ENCODE data around the gene PTPN23. TPM values are rescaled to one million over a fixed set of nuclear protein-coding genes. Genes with fewer than 3 reads are reported as not detected.

PTPN23 gene
- total RNA-seq, 1 donor from 2014 or later, result 50.3 TPM

DNA sequence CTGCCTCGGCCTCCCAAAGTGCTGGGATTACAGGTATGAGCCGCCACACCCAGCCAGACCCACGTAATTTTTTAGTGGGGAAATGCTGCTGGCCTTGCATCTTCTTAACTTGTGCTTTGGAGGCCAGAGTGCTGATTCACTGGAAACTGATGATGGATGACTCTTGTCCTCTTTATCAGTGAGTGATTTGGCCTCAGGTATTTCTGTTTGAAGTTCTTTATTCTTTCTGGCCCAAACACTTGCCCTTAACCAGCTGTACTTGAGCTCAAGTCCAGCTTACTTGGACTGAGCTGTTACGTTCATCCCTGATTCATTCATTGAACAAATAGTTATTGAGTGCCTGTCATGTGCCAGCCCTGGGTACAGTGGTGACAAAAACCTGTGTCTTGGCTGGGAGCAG, 4.2 kb downstream of the PTPN23 start:
- no peaks in the 10 kb centered on the region for H3K27me3 Mint-ChIP-seq
- DNase-seq, result no peak

DNA sequence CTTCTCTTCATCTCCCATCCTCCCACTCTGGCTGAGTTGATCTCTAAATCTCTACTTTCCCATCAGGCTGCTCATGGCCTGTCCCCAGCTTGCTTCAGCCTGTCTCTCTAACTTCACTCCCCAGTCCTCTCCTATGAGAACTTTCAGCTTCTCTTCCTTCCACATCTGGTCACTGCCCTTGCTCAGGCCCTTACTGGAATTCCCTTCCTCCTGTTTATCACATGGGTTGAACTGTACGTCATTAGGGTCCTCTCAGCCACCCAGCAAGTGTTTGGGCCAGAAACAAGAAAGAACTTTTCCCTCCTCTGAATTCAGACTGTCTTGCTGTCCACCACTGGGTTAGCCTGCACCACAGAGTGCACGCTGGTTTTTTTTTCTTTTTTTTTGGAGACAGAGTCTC, 5.0 kb downstream of the PTPN23 start:
- TF ChIP-seq CTCF (IDR thresholded peaks at IDR 0.05), result no peak
- no peak for DNase-seq
- H3K4me1 Mint-ChIP-seq, result peaks cover 36% of the 10 kb centered on the region
- H3K36me3 Mint-ChIP-seq (ENCODE audit: low read depth), result peaks cover 49% of the 10 kb centered on the region
- no peaks in the 10 kb centered on the region for H3K9me3 Mint-ChIP-seq
- no peak for ATAC-seq (ENCODE audit: low read depth)
- ChIA-PET CTCF (no interaction called here), POLR2A (no interaction called here)
- intact Hi-C loops (cut with micrococcal nuclease), result no loop called here
- H3K27ac Mint-ChIP-seq, result no peak overlapping the region
- H3K27me3 Mint-ChIP-seq, result no peaks in the 10 kb centered on the region
- H3K4me3 Mint-ChIP-seq, result no peak overlapping the region

More for the DNA sequence above, 4.2 kb downstream of the PTPN23 start:
- Mint-ChIP-seq H3K36me3 (ENCODE audit: low read depth) (peaks cover 49% of the 10 kb centered on the region), H3K27ac (no peak overlapping the region), H3K9me3 (no peaks in the 10 kb centered on the region), H3K4me3 (no peak overlapping the region), H3K4me1 (peaks cover 43% of the 10 kb centered on the region)
- ATAC-seq (ENCODE audit: low read depth), result no peak
- intact Hi-C loops (cut with micrococcal nuclease), result no loop called here
- POLR2A ChIA-PET, result no interaction called here
- TF ChIP-seq CTCF (IDR thresholded peaks at IDR 0.05), result no peak
- CTCF ChIA-PET, result no interaction called here

DNA sequence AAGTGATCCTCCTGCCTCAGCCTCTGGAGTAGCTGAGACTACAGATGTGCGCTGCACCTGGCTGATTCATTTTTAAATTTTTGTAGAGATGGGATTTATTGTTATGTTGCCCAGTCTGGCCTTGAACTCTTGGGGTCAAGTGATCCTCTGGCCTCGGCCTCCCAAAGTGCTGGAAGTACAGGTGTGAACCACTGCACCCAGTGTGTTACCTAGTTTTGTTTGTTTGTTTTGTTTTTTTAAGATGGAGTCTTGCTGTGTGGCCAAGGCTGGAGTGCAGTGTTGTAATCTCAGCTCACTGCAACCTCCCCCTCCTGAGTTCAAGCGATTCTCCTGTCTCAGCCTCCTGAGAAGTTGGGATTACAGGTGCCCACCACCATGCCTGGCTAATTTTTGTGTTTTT, 12.1 kb downstream of the PTPN23 start:
- Mint-ChIP-seq H3K27ac (no peak overlapping the region), H3K9me3 (no peaks in the 10 kb centered on the region), H3K27me3 (no peaks in the 10 kb centered on the region), H3K36me3 (ENCODE audit: low read depth) (peaks cover 36% of the 10 kb centered on the region), H3K4me1 (no peaks in the 10 kb centered on the region), H3K4me3 (no peak overlapping the region)
- intact Hi-C loops (cut with micrococcal nuclease), result no loop called here
- ATAC-seq (ENCODE audit: low read depth) (no peak), DNase-seq (no peak)
- ChIA-PET POLR2A (no interaction called here), CTCF (no interaction called here)
- TF ChIP-seq CTCF (IDR thresholded peaks at IDR 0.05), result no peak

GRCh38 chr3:47394140-47394870, 13.5 kb downstream of the PTPN23 start:
- ChIA-PET POLR2A (no interaction called here), CTCF (no interaction called here)
- Mint-ChIP-seq H3K4me1 (no peaks in the 10 kb centered on the region), H3K36me3 (ENCODE audit: low read depth) (peaks cover 43% of the 10 kb centered on the region), H3K4me3 (no peak overlapping the region), H3K27me3 (no peaks in the 10 kb centered on the region), H3K9me3 (no peaks in the 10 kb centered on the region), H3K27ac (no peak overlapping the region)
- no peak for TF ChIP-seq CTCF (IDR thresholded peaks at IDR 0.05)
- DNase-seq (no peak), ATAC-seq (ENCODE audit: low read depth) (no peak)
- intact Hi-C loops (cut with micrococcal nuclease), result no loop called here

DNA sequence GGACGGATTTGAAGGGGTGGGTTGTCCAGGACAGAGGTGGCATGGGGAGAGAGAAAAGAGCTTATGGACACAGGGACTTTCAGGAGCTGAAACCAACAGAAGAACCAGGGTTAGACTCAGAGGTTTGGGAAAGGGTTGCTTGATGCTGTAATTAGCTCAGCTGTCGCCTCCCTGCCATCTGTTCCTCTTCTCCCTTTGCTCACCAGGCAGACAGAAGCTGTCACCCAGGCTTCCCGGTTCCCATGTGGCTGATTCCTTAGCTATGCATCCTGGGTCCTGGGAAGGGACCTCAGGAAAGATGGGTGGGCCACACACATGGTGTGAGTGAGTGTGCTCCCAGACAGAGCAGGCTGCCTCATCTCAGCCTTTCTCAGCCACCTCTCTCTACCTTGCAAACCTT, 14.1 kb downstream of the PTPN23 start:
- ChIA-PET CTCF (no interaction called here), POLR2A (no interaction called here)
- intact Hi-C loops (cut with micrococcal nuclease), result no loop called here
- Mint-ChIP-seq H3K4me1 (no peaks in the 10 kb centered on the region), H3K4me3 (no peak overlapping the region), H3K36me3 (ENCODE audit: low read depth) (peaks cover 47% of the 10 kb centered on the region), H3K27ac (no peak overlapping the region), H3K27me3 (no peaks in the 10 kb centered on the region), H3K9me3 (no peaks in the 10 kb centered on the region)
- TF ChIP-seq CTCF (IDR thresholded peaks at IDR 0.05), result no peak
- DNase-seq (no peak), ATAC-seq (ENCODE audit: low read depth) (no peak)
